GM10847 (cell line): ENCODE measurements around the gene SAMD8.

Source experiments
- POLR2A ChIP-seq: IDR thresholded peaks from 2 replicates; pipeline ENCODE4 v1.6.1; 2011; ENCODE audit not compliant: insufficient read length; ENCODE audit errors: extremely low read depth

The SAMD8 gene

DNA sequence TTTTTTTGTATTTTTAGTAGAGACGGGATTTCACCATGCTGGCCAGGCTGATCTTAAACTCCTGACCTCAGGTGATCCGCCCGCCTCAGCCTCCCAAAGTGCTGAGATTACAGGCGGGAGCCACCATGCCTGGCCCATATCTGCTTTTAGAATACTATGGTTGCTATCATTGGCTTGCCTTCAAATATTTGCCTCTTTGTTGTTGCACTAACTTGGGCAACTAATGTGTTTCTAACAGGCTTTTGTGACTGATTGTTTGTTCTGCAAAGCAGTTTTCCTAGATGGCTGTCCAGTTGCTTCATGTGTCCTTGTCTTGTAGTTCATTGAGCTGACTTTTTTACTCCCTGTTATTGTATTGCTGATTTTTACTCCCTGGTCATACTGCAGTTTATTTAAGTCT, 108.8 kb downstream of the SAMD8 start:
- no peak for TF ChIP-seq POLR2A

DNA sequence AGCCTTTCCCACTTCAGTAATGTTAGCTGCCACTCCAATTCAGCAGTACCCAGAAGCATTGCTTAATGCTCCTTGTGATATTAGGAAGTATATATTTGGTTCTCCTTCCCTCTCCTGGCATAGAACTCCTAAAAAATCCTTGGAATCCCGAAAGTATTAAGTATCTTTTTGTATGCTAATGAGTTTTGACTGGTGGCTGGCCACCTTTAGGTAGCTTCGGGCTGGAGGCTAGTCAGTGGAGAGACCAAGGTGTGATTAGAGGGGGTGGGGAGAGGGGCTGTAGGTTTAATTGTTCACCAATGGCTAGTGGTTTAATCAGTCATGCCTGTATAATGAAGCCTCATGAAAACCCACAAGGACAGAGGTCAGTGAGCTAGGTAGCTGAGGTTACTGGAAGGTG, 112.1 kb downstream of the SAMD8 start:
- TF ChIP-seq POLR2A: no peak

DNA sequence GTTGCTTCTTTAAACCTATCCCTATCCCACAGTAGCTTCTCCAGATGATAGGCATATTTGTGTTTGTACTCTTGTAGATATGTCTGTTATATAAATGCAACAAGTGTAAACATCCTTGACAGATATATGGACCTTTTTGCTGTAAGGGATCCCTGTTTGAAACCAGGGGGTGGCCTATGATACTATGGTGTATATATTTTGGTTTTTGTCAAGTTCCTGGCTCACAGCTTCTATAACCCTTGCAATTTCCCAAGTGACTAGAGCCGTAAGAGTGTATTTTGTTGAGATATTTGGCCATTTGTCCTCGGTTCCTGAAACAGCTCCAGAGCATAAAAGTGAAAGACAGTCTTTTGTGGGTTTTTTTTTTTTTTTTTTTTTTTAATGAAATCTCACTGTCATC, 114.6 kb downstream of the SAMD8 start:
- no peak for TF ChIP-seq POLR2A

DNA sequence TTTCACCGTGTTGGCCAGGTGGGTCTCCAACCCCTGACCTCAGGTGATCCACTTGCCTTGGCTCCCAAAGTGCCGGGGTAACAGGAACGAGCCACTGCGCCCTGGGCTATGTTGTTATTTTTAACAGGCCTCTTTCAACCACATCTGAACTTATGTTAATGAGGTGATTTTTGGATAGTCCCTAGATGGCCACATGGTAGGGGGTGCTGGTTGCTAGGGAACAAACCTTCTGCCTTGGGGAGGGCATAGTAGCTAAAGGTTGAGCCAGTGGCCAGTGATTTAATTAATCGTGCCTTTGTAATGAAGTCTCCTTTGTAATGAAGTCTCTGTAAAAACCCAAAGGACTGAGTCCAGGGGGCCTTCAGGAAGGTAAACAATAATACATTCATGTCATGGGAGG, 115.2 kb downstream of the SAMD8 start:
- no peak for TF ChIP-seq POLR2A

DNA sequence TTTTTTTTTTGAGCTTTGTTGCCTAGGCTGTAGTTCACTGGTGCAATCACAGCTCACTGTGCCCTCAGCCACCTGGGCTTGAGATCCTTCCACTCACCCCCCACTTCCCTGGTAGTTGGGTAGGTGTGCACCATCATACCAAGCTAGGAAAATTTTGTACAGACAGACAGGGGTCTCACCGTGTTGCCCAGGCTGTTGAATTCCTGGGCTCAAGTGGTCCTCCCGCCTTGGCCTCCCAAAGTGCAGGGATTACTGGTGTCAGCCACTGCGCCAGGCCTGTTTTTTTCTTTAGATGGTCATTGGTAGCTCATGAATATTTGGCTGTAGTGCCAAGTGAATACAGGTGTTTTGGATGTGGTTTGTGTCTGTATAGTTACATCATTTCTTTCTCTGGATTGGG, 116.8 kb downstream of the SAMD8 start:
- TF ChIP-seq POLR2A: no peak

DNA sequence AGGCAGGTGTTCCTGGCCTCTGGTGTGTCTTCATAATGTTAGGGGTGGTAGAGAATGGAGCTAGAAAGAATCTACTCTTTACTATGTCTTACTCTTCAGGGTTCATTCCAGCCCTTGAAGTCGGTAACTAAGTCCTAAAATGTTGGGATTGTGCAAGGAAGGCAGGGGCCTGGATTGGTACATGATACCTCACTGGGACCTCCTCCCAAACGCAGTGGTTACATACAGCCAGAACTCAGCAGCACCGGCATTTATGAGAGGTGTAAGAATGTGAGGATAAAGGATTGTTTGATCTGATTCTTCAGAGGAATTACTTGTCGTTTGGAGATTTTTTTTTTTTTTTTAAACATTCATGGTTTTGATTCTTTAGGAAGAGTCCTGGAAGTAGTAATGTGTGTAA, 117.4 kb downstream of the SAMD8 start:
- TF ChIP-seq POLR2A: no peak

DNA sequence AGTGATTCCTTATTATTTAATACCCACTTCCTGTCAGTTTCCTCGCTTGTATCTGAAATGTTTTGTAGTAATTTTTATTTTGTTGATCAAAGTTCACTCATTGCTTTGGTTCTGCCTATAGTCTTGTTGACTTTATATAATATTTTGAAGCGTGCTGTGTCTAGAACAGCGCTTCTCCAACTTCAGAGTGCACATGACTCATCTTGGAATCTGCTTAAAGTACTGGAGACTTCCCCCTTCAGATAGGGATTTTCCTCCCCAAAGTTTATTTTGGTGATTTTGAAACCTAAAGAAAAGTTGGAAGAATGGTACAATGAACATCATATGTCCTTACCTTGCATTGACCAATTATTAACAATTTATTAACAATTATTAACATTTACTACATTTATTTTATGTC, 118.5 kb downstream of the SAMD8 start:
- TF ChIP-seq POLR2A: no peak

DNA sequence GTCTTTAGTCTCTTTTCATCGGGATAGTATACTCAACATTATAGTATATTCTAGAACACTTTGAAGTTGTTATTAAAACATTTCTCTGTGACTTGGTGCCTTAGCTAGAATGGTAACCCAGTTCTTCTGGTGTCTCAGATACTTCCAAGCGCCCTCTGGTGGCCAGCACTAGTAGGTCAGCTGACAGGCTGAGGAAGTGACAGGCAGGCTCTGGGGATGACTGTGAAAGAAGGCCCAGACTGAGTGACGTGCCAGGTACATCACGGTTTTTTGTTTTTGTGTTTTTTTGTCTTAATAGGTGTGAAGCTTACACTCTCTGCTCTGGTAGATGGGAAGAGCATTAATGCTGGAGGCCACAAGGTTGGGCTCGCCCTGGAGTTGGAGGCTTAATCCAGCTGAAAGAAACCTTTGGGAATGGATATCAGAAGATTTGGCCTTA, 119.2 kb downstream of the SAMD8 start:
- TF ChIP-seq POLR2A: no peak
